ENCODE data around the gene PBOV1. TPM values are rescaled to one million over a fixed set of nuclear protein-coding genes. Genes with fewer than 3 reads are reported as not detected.

PBOV1 gene
- total and polyA plus RNA-seq, 8 donors, result not detected

- H3K4me3 ChIP-seq, result no peak overlapping the region
- peaks cover 0 to 9% (median 0%) of the 10 kb centered on the region in 4 donors for H3K36me3 ChIP-seq
- TF ChIP-seq EP300 (IDR thresholded peaks at IDR 0.05) (no peak), POLR2A (IDR thresholded peaks at IDR 0.05) (no peak), CTCF (IDR thresholded peaks at IDR 0.05) (no peak), POLR2AphosphoS5 (IDR thresholded peaks at IDR 0.05) (no peak)
- no peaks in the 10 kb centered on the region for H3K9me3 ChIP-seq
- H3K27me3 ChIP-seq, result no peaks in the 10 kb centered on the region
- no peak for DNase-seq
- intact Hi-C loops (cut with DNase I; ENCODE audit: low total_unique reads), result no loop called here
- 50 to 72% (median 64%) methylated on average over 4 of the region's 4 CpGs for WGBS, 5 donors
- peaks cover 0 to 8% (median 2%) of the 10 kb centered on the region in 4 donors for H3K4me1 ChIP-seq
- H3K27ac ChIP-seq, result no peak overlapping the region
Measured at GRCh38 chr6:138204792-138205384, 13.4 kb downstream of the PBOV1 start.

- intact Hi-C loops (cut with DNase I; ENCODE audit: low total_unique reads), result no loop called here
- TF ChIP-seq POLR2AphosphoS5 (IDR thresholded peaks at IDR 0.05), result no peak
- no peak for TF ChIP-seq EP300 (IDR thresholded peaks at IDR 0.05)
- TF ChIP-seq POLR2A (IDR thresholded peaks at IDR 0.05), result no peak
- no peak for TF ChIP-seq CTCF (IDR thresholded peaks at IDR 0.05)
- Histone ChIP-seq H3K27ac (no peak overlapping the region), H3K9me3 (no peaks in the 10 kb centered on the region), H3K4me3 (no peak overlapping the region), H3K27me3 (no peaks in the 10 kb centered on the region), H3K36me3 (peaks cover 0 to 9% (median 0%) of the 10 kb centered on the region in 4 donors), H3K4me1 (peaks cover 0 to 8% (median 2%) of the 10 kb centered on the region in 4 donors)
- DNase-seq, result no peak
Measured at GRCh38 chr6:138204303-138204702, 14.0 kb downstream of the PBOV1 start.

- Histone ChIP-seq H3K4me1 (peaks cover 0 to 8% (median 2%) of the 10 kb centered on the region in 4 donors), H3K27ac (no peak overlapping the region), H3K9me3 (no peaks in the 10 kb centered on the region), H3K4me3 (no peak overlapping the region), H3K36me3 (peaks cover 0 to 9% (median 0%) of the 10 kb centered on the region in 4 donors), H3K27me3 (no peaks in the 10 kb centered on the region)
- intact Hi-C loops (cut with DNase I; ENCODE audit: low total_unique reads), result no loop called here
- DNase-seq, result no peak
- WGBS, 5 donors, result 83 to 100% (median 97%) methylated on average over 2 of the region's 2 CpGs
- no peak for TF ChIP-seq CTCF (IDR thresholded peaks at IDR 0.05)
- TF ChIP-seq POLR2AphosphoS5 (IDR thresholded peaks at IDR 0.05), result no peak
- TF ChIP-seq EP300 (IDR thresholded peaks at IDR 0.05), result no peak
- no peak for TF ChIP-seq POLR2A (IDR thresholded peaks at IDR 0.05)
Measured at GRCh38 chr6:138203315-138203714, 15.0 kb downstream of the PBOV1 start.

- H3K4me3 ChIP-seq, result no peak overlapping the region
- TF ChIP-seq EP300 (IDR thresholded peaks at IDR 0.05), result no peak
- TF ChIP-seq CTCF (IDR thresholded peaks at IDR 0.05), result no peak
- no peak for TF ChIP-seq POLR2A (IDR thresholded peaks at IDR 0.05)
- no peak for TF ChIP-seq POLR2AphosphoS5 (IDR thresholded peaks at IDR 0.05)
- H3K4me1 ChIP-seq, result peaks cover 0 to 8% (median 3%) of the 10 kb centered on the region in 4 donors
- no peaks in the 10 kb centered on the region for H3K27me3 ChIP-seq
- intact Hi-C loops (cut with DNase I; ENCODE audit: low total_unique reads), result no loop called here
- no peaks in the 10 kb centered on the region for H3K9me3 ChIP-seq
- H3K27ac ChIP-seq, result no peak overlapping the region
- WGBS, 5 donors, result 87 to 93% (median 89%) methylated on average over 4 of the region's 4 CpGs
- DNase-seq, result no peak
- H3K36me3 ChIP-seq, result no peaks in the 10 kb centered on the region
Measured at GRCh38 chr6:138201836-138202235, 16.5 kb downstream of the PBOV1 start.

Data from stomach (tissue), 9 donors.